CD14-positive monocyte (primary cell): ENCODE data around the gene DGKH. TPM values are rescaled to one million over a fixed set of nuclear protein-coding genes. Genes with fewer than 3 reads are reported as not detected.

ENCODE experiments used
- DNase-seq, 3 donors: peaks; one replicate each; pipeline ENCODE4 v3.0.0-alpha.2; 2011 to 2022
- H2AFZ ChIP-seq: 2 replicates; pipeline ENCODE4 v1.6.0; 2012; ENCODE audit warnings: mild to moderate bottlenecking, low read depth, low read length, inconsistent platforms; ENCODE audit not compliant: insufficient read depth, poor library complexity, severe bottlenecking
- H3K27ac ChIP-seq, 2 donors: 1 replicate in 1 of 2; 2 replicates in 1 of 2; pipeline ENCODE4 v1.5.1; 2012 to 2013; ENCODE audit warnings: low read length in 2 of 2, control low read depth in 1 of 2, inconsistent platforms in 1 of 2, low read depth in 1 of 2, mild to moderate bottlenecking in 1 of 2
- H3K27me3 ChIP-seq, 2 donors: one replicate each; pipeline versions ENCODE4 v1.6.0 to v1.6.1; 2011 to 2013; ENCODE audit warnings: low read length in 2 of 2; ENCODE audit not compliant: control insufficient read depth in 2 of 2, insufficient read depth in 2 of 2
- H3K36me3 ChIP-seq, 2 donors: replicated peaks in 1 of 2; 1 replicate in 1 of 2; 2 replicates in 1 of 2; pipeline versions ENCODE4 v1.5.1 to v1.6.1; 2012 to 2013; ENCODE audit warnings: low read length in 2 of 2, control low read depth in 1 of 2, inconsistent platforms in 1 of 2, mild to moderate bottlenecking in 1 of 2; ENCODE audit not compliant: insufficient read depth in 2 of 2, control insufficient read depth in 1 of 2
- H3K4me1 ChIP-seq, 2 donors: 1 replicate in 1 of 2; 2 replicates in 1 of 2; pipeline versions ENCODE4 v1.5.1 to v1.6.1; 2012 to 2013; ENCODE audit warnings: low read length in 2 of 2, control low read depth in 1 of 2, inconsistent platforms in 1 of 2, mild to moderate bottlenecking in 1 of 2, moderate library complexity in 1 of 2; ENCODE audit not compliant: insufficient read depth in 2 of 2, control insufficient read depth in 1 of 2
- H3K4me2 ChIP-seq: replicated peaks from 2 replicates; pipeline ENCODE3; 2012; ENCODE audit warnings: low read length, moderate library complexity, mild to moderate bottlenecking; ENCODE audit not compliant: poor library complexity, severe bottlenecking; ENCODE audit errors: extremely low read depth
- H3K4me3 ChIP-seq, 3 experiments: fragments of 200-600 bp in 1 of 3; sonication (generic) in 1 of 3; replicated peaks in 1 of 3; 1 replicate in 2 of 3; 2 replicates in 1 of 3; pipeline ENCODE4 v1.5.1; 2011 to 2013; ENCODE audit warnings: low read length in 3 of 3, mild to moderate bottlenecking in 3 of 3, control low read depth in 2 of 3, low read depth in 2 of 3, inconsistent platforms in 1 of 3, moderate library complexity in 1 of 3
- H3K79me2 ChIP-seq: 2 replicates; pipeline ENCODE4 v1.6.0; 2012; ENCODE audit warnings: mild to moderate bottlenecking, control low read depth, inconsistent platforms, low read length, moderate library complexity; ENCODE audit not compliant: insufficient read depth
- H3K9ac ChIP-seq: 2 replicates; pipeline ENCODE4 v1.6.0; 2017; ENCODE audit warnings: low read length, mild to moderate bottlenecking; ENCODE audit not compliant: insufficient read depth, poor library complexity, severe bottlenecking
- H3K9me3 ChIP-seq, 2 donors: replicated peaks in 1 of 2; 1 replicate in 1 of 2; 2 replicates in 1 of 2; pipeline versions ENCODE4 v1.5.1 to v1.6.1; 2012 to 2013; ENCODE audit warnings: low read length in 2 of 2, control low read depth in 1 of 2; ENCODE audit not compliant: control insufficient read depth in 1 of 2, insufficient read depth in 1 of 2
- H4K20me1 ChIP-seq: 2 replicates; pipeline ENCODE4 v1.6.0; 2012; ENCODE audit warnings: mild to moderate bottlenecking, low read length, control low read depth, moderate library complexity; ENCODE audit not compliant: insufficient read depth
- H3K27ac Mint-ChIP-seq, 7 donors: one replicate each; pipeline ENCODE4 v1.8.0; 2020; ENCODE audit warnings: mild to moderate bottlenecking in 7 of 7, mixed read lengths in 7 of 7, moderate library complexity in 6 of 7, inconsistent platforms in 2 of 7
- H3K27me3 Mint-ChIP-seq, 3 donors: one replicate each; pipeline ENCODE4 v1.8.0; 2021 to 2022; ENCODE audit warnings: low read depth in 3 of 3, mild to moderate bottlenecking in 3 of 3, mixed read lengths in 3 of 3, moderate library complexity in 3 of 3, inconsistent platforms in 1 of 3
- H3K36me3 Mint-ChIP-seq, 2 donors: one replicate each; pipeline ENCODE4 v1.8.0; 2020; ENCODE audit warnings: mixed read lengths in 2 of 2, inconsistent platforms in 1 of 2, mild to moderate bottlenecking in 1 of 2
- H3K4me1 Mint-ChIP-seq: one replicate; pipeline ENCODE4 v1.8.0; 2020; ENCODE audit warnings: mild to moderate bottlenecking, mixed read lengths
- H3K4me3 Mint-ChIP-seq, 2 donors: one replicate each; pipeline ENCODE4 v1.8.0; 2020; ENCODE audit warnings: mild to moderate bottlenecking in 2 of 2, mixed read lengths in 2 of 2, moderate library complexity in 1 of 2
- H3K9me3 Mint-ChIP-seq, 7 donors: one replicate each; pipeline ENCODE4 v1.8.0; 2020 to 2022; ENCODE audit warnings: mixed read lengths in 7 of 7, mild to moderate bottlenecking in 6 of 7, moderate library complexity in 6 of 7, inconsistent platforms in 2 of 7
- WGBS: methylation state at CpG from one replicate; pipeline ENCODE4 v1.1.5; 2013; ENCODE audit warnings: missing lambda C conversion rate; ENCODE audit not compliant: insufficient coverage; 5-methylcytosine and 5-hydroxymethylcytosine counted together
- intact Hi-C, 2 donors: fragments of 100-400 bp; cut with micrococcal nuclease; formaldehyde crosslinking; loops; one replicate each; pipeline versions ENCODE4 v1.15.0 to v1.15.1; 2023
- polyA plus RNA-seq, 3 donors: library from polyadenylated mRNA; depleted of rRNA in 1 of 3; unstranded in 2 of 3; stranded (reverse) in 1 of 3; fragments of 300-500 nt in 2 of 3; fragments of >200 nt in 1 of 3; fragmentation: Illumina TruSeq in 2 of 3; gene quantifications; 1 replicate in 2 of 3; 2 replicates in 1 of 3; pipeline ENCODE4 v1.2.3, GENCODE V29; 2012 to 2021
- TF ChIP-seq, protein P1 (sequence below): fragments of 200-600 bp; IDR thresholded peaks from one replicate; pipeline ENCODE4 v1.8.0; 2022; ENCODE audit warnings: antibody characterized with exemption, mild to moderate bottlenecking

The DGKH gene
- polyA plus RNA-seq, 3 donors: 0.10 to 0.79 (median 0.15) TPM

DNA sequence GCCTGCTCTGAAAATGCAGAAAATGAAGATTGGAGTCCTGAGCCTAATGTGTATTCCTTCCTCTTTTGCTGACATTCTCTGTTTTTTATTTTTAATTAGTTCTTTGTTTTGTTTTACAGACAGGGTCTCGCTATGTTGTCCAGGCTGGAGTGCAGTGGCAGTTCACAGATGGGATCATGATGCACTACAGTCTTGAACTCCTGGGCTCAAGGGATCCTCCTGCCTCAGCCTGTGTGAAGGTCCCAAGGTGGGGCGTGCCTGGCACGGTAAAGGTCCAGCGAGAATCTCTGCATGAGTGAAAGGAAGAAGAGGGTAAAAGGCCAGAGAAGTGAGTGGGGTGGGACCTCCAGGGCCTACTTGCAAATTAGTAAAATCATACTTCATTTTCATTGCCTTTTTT lies 34.3 kb upstream of the DGKH start:
- Histone ChIP-seq H3K27ac (no peak overlapping the region), H3K9me3 (no peaks in the 10 kb centered on the region), H3K36me3 (no peaks in the 10 kb centered on the region), H2AFZ (no peak overlapping the region), H3K4me3 (no peak overlapping the region), H3K4me1 (no peaks in the 10 kb centered on the region), H4K20me1 (no peaks in the 10 kb centered on the region), H3K27me3 (no peaks in the 10 kb centered on the region), H3K9ac (no peak overlapping the region), H3K79me2 (no peaks in the 10 kb centered on the region), H3K4me2 (no peak overlapping the region)
- Mint-ChIP-seq H3K36me3 (no peaks in the 10 kb centered on the region), H3K27ac (no peak overlapping the region), H3K4me1 (no peaks in the 10 kb centered on the region), H3K9me3 (no peaks in the 10 kb centered on the region), H3K4me3 (no peak overlapping the region), H3K27me3 (peaks cover 1 to 5% (median 2%) of the 10 kb centered on the region in 3 donors)
- no peak for DNase-seq
- TF ChIP-seq, protein P1, sequence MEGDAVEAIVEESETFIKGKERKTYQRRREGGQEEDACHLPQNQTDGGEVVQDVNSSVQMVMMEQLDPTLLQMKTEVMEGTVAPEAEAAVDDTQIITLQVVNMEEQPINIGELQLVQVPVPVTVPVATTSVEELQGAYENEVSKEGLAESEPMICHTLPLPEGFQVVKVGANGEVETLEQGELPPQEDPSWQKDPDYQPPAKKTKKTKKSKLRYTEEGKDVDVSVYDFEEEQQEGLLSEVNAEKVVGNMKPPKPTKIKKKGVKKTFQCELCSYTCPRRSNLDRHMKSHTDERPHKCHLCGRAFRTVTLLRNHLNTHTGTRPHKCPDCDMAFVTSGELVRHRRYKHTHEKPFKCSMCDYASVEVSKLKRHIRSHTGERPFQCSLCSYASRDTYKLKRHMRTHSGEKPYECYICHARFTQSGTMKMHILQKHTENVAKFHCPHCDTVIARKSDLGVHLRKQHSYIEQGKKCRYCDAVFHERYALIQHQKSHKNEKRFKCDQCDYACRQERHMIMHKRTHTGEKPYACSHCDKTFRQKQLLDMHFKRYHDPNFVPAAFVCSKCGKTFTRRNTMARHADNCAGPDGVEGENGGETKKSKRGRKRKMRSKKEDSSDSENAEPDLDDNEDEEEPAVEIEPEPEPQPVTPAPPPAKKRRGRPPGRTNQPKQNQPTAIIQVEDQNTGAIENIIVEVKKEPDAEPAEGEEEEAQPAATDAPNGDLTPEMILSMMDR: no peak
- 94% methylated on average over 3 of the region's 4 CpGs for WGBS
- intact Hi-C loops: no loop called here

DNA sequence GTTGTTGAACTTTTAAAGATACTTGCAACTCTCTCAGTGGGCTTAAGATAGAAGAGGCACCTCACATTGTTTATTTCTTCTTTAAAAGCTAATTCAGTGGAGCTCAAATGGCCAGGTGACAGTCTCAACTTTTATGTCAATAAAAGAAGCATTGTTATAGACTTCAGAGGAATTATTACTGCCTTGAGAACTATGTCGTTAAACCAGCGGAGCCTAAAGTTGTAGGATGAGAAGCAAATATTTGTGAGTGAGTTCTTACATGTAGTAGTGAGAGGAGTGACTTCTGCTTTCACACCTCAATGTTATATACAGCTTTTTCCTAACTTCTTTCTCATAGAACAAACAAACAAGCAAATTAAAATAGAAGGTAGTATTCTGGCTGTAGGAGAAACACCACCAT lies 31.2 kb upstream of the DGKH start:
- no peak overlapping the region for H3K27ac ChIP-seq
- H3K9me3 Mint-ChIP-seq: no peaks in the 10 kb centered on the region
- H3K4me3 ChIP-seq: no peak overlapping the region
- WGBS: no CpG with 5 or more reads among the region's 2 CpGs
- H3K4me3 Mint-ChIP-seq: no peak overlapping the region
- no peak overlapping the region for H3K4me2 ChIP-seq
- H3K27ac Mint-ChIP-seq: no peak overlapping the region
- H2AFZ ChIP-seq: no peak overlapping the region
- H3K4me1 ChIP-seq: no peaks in the 10 kb centered on the region
- no peaks in the 10 kb centered on the region for H3K9me3 ChIP-seq
- TF ChIP-seq, protein P1: no peak
- peaks cover 0 to 5% (median 2%) of the 10 kb centered on the region in 3 donors for H3K27me3 Mint-ChIP-seq
- no peaks in the 10 kb centered on the region for H3K27me3 ChIP-seq
- H3K36me3 Mint-ChIP-seq: no peaks in the 10 kb centered on the region
- intact Hi-C loops: no loop called here
- H3K9ac ChIP-seq: no peak overlapping the region
- H4K20me1 ChIP-seq: no peaks in the 10 kb centered on the region
- H3K79me2 ChIP-seq: no peaks in the 10 kb centered on the region
- DNase-seq: no peak
- no peaks in the 10 kb centered on the region for H3K4me1 Mint-ChIP-seq
- no peaks in the 10 kb centered on the region for H3K36me3 ChIP-seq
